OCI-LY1 (cell line): ENCODE data around the gene PTAR1.

Experiments
- EZH2 ChIP-seq: fragments of 200-600 bp; sonication (generic), shearing (Covaris generic); IDR thresholded peaks from 2 replicates; pipeline ENCODE4 v1.8.0; 2017; ENCODE audit warnings: borderline replicate concordance, mixed run types, mild to moderate bottlenecking, antibody characterized with exemption, low read length, moderate library complexity, mixed read lengths
- TF ChIP-seq, protein P1 (sequence below): fragments of 200-600 bp; sonication (generic), shearing (Covaris generic); IDR thresholded peaks from 2 replicates; pipeline ENCODE4 v1.5.1; 2017; ENCODE audit warnings: mild to moderate bottlenecking, antibody characterized with exemption, low read length, moderate library complexity, mixed read lengths

- TF ChIP-seq, protein P1, sequence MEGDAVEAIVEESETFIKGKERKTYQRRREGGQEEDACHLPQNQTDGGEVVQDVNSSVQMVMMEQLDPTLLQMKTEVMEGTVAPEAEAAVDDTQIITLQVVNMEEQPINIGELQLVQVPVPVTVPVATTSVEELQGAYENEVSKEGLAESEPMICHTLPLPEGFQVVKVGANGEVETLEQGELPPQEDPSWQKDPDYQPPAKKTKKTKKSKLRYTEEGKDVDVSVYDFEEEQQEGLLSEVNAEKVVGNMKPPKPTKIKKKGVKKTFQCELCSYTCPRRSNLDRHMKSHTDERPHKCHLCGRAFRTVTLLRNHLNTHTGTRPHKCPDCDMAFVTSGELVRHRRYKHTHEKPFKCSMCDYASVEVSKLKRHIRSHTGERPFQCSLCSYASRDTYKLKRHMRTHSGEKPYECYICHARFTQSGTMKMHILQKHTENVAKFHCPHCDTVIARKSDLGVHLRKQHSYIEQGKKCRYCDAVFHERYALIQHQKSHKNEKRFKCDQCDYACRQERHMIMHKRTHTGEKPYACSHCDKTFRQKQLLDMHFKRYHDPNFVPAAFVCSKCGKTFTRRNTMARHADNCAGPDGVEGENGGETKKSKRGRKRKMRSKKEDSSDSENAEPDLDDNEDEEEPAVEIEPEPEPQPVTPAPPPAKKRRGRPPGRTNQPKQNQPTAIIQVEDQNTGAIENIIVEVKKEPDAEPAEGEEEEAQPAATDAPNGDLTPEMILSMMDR = no peak
- no peak for TF ChIP-seq EZH2
Measured at GRCh38 chr9:69806627-69807026, 46.8 kb upstream of the PTAR1 start.
